OCI-LY3 (cell line): ENCODE measurements around the gene MACIR.

ENCODE experiments used
- H2AFZ ChIP-seq: fragments of 200-600, 300-600 bp; shearing (Covaris generic); 2 replicates; pipeline ENCODE4 v1.6.0; 2014; ENCODE audit warnings: antibody characterized with exemption, low read depth, low read length
- H3K27ac ChIP-seq: fragments of 200-600, 300-600 bp; sonication (generic); 2 replicates; pipeline ENCODE4 v1.5.1; 2014; ENCODE audit warnings: mild to moderate bottlenecking, low read length, moderate library complexity, mixed read lengths
- H3K27me3 ChIP-seq: fragments of 200-600, 300-600 bp; sonication (generic); 2 replicates; pipeline ENCODE4 v1.6.1; 2014; ENCODE audit warnings: low read depth, low read length, mixed read lengths
- H3K36me3 ChIP-seq: fragments of 200-600, 300-600 bp; sonication (generic); replicated peaks from 2 replicates; pipeline ENCODE3; 2014; ENCODE audit warnings: low read depth, low read length, mixed read lengths
- H3K4me1 ChIP-seq: fragments of 300-600, 200-600 bp; sonication (generic); 2 replicates; pipeline ENCODE4 v1.6.1; 2014; ENCODE audit warnings: low read length, mixed read lengths
- H3K4me2 ChIP-seq: fragments of 200-600, 300-600 bp; sonication (generic); 2 replicates; pipeline ENCODE4 v1.6.1; 2014; ENCODE audit warnings: low read length, mixed read lengths
- H3K4me3 ChIP-seq: fragments of 300-600, 200-600 bp; sonication (generic); 2 replicates; pipeline ENCODE4 v1.5.1; 2014; ENCODE audit warnings: antibody characterized with exemption, mild to moderate bottlenecking, low read length, moderate library complexity
- H3K79me2 ChIP-seq: fragments of 300-600, 200-600 bp; shearing (Covaris generic); 2 replicates; pipeline ENCODE4 v1.6.1; 2014; ENCODE audit warnings: mild to moderate bottlenecking, low read length, mixed read lengths
- H3K9ac ChIP-seq: fragments of 300-600, 200-600 bp; shearing (Covaris generic); 2 replicates; pipeline ENCODE4 v1.6.0; 2014; ENCODE audit warnings: mild to moderate bottlenecking, low read length, moderate library complexity
- H3K9me3 ChIP-seq: fragments of 200-600, 300-600 bp; shearing (Covaris generic); 2 replicates; pipeline ENCODE4 v1.6.1; 2014; ENCODE audit warnings: low read length, mixed read lengths; ENCODE audit not compliant: insufficient read depth
- H4K20me1 ChIP-seq: fragments of 200-600, 300-600 bp; sonication (generic); 2 replicates; pipeline ENCODE4 v1.6.1; 2016; ENCODE audit warnings: low read length, mixed read lengths; ENCODE audit not compliant: insufficient read depth
- CTCF ChIP-seq: fragments of 200-600, 300-600 bp; sonication (generic); IDR thresholded peaks from 2 replicates; pipeline ENCODE4 v1.5.1; 2014; ENCODE audit warnings: antibody characterized with exemption, low read length, low read depth
- EZH2phosphoT487 ChIP-seq: fragments of 200-600 bp; shearing (Covaris generic); IDR thresholded peaks from 2 replicates; pipeline ENCODE4 v1.6.1; 2018; ENCODE audit warnings: antibody characterized with exemption, mixed run types, low read depth

MACIR gene

GRCh38 chr5:103280967-103281366, 22.4 kb downstream of the MACIR start:
- Histone ChIP-seq H3K4me2 (no peak overlapping the region), H3K27me3 (no peaks in the 10 kb centered on the region), H3K36me3 (no peaks in the 10 kb centered on the region), H3K27ac (no peak overlapping the region), H3K9ac (no peak overlapping the region), H4K20me1 (no peaks in the 10 kb centered on the region), H2AFZ (no peak overlapping the region), H3K4me1 (no peaks in the 10 kb centered on the region), H3K9me3 (no peaks in the 10 kb centered on the region), H3K79me2 (no peaks in the 10 kb centered on the region), H3K4me3 (no peak overlapping the region)
- TF ChIP-seq EZH2phosphoT487 = no peak
- TF ChIP-seq CTCF = no peak

GRCh38 chr5:103283120-103283519, 24.6 kb downstream of the MACIR start:
- H3K4me3 ChIP-seq = no peak overlapping the region
- H3K79me2 ChIP-seq = no peaks in the 10 kb centered on the region
- TF ChIP-seq EZH2phosphoT487 (no peak), CTCF (no peak)
- no peak overlapping the region for H3K4me2 ChIP-seq
- H4K20me1 ChIP-seq = no peaks in the 10 kb centered on the region
- no peak overlapping the region for H2AFZ ChIP-seq
- no peak overlapping the region for H3K9ac ChIP-seq
- H3K27me3 ChIP-seq = no peaks in the 10 kb centered on the region
- no peaks in the 10 kb centered on the region for H3K9me3 ChIP-seq
- no peaks in the 10 kb centered on the region for H3K4me1 ChIP-seq
- H3K27ac ChIP-seq = no peak overlapping the region
- no peaks in the 10 kb centered on the region for H3K36me3 ChIP-seq

GRCh38 chr5:103283869-103284268, 25.3 kb downstream of the MACIR start:
- H3K27ac ChIP-seq = no peak overlapping the region
- TF ChIP-seq CTCF = no peak
- no peaks in the 10 kb centered on the region for H3K9me3 ChIP-seq
- no peak overlapping the region for H3K9ac ChIP-seq
- no peaks in the 10 kb centered on the region for H3K36me3 ChIP-seq
- H3K4me2 ChIP-seq = no peak overlapping the region
- no peak overlapping the region for H2AFZ ChIP-seq
- no peak overlapping the region for H3K4me3 ChIP-seq
- no peaks in the 10 kb centered on the region for H3K4me1 ChIP-seq
- H4K20me1 ChIP-seq = no peaks in the 10 kb centered on the region
- no peaks in the 10 kb centered on the region for H3K79me2 ChIP-seq
- no peaks in the 10 kb centered on the region for H3K27me3 ChIP-seq

DNA sequence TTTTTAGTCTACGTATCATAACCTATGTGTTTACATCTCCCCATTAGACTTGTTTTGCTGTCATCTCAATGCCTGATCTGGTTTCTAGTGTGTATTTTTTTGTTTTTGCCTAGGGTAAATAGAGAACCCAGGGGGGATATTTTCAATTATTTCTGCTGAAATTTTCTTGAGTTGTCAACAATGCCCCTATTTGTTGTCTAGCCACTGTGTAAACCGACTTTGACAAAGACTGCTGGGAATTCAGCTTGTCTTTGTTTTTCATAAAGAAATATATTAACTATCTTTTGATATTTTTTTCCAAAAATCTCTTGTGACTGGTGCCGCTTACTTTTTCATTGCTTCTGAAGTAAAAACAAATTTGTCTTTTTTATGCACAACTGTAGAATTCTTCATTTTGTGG, 28.1 kb downstream of the MACIR start:
- no peaks in the 10 kb centered on the region for H3K27me3 ChIP-seq
- H3K79me2 ChIP-seq = no peaks in the 10 kb centered on the region
- no peak overlapping the region for H3K4me3 ChIP-seq
- no peaks in the 10 kb centered on the region for H3K9me3 ChIP-seq
- no peaks in the 10 kb centered on the region for H3K4me1 ChIP-seq
- no peak overlapping the region for H3K9ac ChIP-seq
- no peak overlapping the region for H3K4me2 ChIP-seq
- H2AFZ ChIP-seq = no peak overlapping the region
- TF ChIP-seq CTCF (no peak), EZH2phosphoT487 (no peak)
- H3K36me3 ChIP-seq = no peaks in the 10 kb centered on the region
- no peaks in the 10 kb centered on the region for H4K20me1 ChIP-seq
- no peak overlapping the region for H3K27ac ChIP-seq
